ENCODE measurements around the gene PHACTR3.

The PHACTR3 gene

DNA sequence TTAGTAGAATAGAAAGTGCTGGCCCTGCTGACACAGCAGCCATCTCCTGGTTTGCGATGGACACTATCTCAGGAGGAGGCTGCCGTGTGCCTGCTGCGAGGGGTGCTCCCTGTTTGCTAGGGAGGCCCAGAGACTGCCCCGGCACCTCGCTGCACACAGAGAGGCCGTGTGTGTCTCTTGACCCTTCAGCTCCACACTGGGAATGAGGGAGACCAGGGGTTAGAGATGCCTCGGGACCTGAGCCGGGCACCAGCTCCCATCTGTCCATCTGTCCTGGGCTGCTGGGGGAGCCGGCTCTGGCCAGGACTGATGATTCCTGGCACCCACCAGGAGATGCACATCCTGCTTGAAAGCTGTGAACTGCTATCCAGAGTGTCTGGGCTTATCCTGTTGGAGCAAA lies 18.2 kb downstream of the PHACTR3 start:
- DNase-seq (ENCODE audit: low spot score): no peak

DNA sequence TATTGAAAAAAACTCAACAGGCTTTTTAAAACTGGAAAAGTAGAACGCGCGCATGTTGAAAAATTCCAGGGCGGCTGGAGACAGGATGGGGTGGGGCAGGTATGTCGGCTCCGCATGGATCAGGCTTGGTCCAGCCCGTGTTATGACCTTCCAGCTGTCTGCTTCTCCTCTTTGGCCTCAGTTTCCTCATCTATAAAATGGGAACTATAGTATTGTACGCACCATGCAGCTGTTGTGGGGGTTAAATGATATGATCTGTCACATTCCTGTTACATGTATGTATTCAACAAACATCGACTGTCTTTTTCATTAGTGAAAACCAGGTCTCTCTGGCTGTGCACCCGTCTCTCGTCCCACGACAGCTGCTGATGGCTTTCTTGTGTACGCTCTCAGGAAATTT lies 18.8 kb downstream of the PHACTR3 start:
- DNase-seq (ENCODE audit: low spot score): no peak

DNA sequence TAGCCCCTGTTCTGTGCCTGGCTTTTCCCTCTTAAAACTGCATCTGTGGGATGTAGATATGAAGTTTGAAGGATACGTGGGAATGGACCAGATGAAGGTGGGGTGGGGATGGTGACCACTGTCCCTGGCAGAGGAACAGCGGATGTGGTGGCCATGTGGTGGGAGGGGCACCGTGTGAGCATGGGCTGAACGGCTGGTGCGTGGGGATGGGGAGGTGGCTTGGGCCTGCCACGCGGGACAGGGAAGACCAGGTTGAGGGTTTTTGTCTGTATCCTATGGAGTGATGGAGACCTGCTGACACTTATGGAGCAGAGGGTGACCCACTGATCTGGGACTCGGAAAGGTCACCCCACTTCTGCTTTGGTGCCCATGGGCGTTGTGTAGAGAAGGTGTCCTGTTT lies 19.2 kb downstream of the PHACTR3 start:
- DNase-seq (ENCODE audit: low spot score): no peak

DNA sequence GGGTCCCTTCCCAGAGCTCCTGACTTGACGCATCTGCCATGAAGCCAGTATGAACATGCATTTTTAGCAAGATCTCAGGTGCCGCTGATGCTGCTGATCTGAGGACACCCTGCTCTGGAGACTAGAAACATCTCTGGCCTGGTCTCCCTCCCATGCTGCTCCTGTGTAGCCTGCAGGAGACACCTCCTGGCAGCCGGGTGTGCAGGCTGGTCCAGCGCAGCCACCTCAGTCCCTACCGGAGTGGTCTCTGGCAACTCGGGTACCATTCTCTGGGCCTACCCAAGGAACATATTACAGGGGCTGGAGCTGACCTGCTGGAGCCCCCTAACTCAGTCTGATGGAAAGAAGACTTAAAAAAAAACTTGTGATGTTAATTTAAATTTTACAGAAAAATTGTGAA lies 20.1 kb downstream of the PHACTR3 start:
- no peak for DNase-seq (ENCODE audit: low spot score)

DNA sequence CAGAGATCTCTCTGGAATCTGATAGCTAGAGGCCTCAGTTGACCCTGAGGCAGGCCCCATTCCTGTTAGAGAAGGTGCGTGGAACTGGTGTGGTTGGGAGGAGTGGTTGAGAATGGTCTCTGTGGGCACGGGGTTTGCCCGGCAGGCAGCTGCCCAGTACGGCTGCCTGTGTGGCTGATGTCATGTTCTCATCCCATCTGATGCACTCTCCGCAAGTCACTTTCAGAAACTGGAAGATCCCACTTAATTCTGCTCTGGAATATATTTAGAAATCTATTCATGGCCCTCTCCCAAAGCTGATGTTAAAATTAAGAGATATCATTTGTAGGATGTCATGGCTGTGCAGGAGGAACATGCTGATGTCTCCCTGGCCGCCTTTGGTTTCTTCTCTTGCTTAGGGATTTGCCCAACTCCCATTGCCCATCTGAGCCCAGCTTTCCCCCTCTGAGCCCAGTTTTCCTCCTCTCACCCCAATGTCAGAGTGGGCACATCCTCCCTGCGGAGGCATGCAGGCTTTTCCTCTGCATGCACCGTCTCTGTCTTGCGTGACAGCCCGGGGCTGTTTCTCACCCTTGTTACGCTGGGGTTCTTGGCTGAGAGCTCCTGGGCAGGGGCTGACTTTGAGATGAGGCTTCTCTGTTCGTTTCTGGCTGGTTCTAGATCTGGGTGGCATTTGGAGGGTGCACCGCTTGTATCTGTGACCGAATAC lies 21.0 kb downstream of the PHACTR3 start:
- DNase-seq (ENCODE audit: low spot score): no peak

- DNase-seq (ENCODE audit: low spot score): no peak
These were observed 23.0 kb downstream of the PHACTR3 start for GRCh38 chr20:59627298-59627697.

- DNase-seq (ENCODE audit: low spot score): no peak
These were observed 23.8 kb downstream of the PHACTR3 start for GRCh38 chr20:59628171-59628570.

DNA sequence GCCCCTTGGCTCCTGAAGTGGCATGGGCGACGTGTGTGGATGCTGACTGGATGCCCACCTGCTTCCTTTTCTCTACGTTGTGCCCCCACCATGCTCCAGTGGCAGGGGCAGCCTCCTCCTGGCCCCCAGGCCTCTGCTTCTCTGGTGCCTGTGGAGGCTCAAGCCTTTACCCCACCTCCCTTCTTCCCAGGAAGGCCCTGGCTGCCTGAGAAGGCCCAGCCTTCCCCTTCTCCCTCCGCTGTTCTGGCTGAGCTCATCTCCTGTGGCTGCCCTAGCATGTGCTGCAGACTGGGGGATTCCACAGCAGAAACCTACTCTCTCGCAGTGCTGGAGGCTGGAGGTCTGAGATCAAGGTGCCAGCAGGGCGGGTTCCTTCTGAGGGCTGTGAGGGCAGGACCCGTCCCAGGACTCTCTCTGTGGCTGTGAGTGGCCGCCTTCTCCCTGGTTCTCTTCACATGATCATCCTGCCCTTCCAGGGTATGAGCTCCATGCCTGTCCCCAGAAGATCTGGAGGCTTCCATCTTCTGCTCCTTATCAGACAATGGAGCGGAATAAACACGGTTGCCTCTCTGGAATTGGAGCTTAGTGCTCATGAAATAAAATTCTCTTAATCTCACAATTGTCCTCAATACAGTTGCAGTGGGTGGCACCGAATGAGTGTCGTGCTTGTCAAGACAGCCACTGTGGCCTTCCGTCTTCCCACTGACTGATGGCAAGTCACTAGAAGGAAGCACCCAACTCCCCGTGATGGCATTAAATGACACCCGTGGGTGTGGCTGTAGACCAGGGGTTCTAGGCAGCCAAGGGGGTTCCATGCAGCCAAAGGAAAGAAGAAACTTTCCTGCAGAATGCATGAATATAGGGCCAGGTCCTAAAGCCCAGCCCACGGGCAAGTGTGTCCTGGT lies 25.1 kb downstream of the PHACTR3 start:
- no peak for DNase-seq (ENCODE audit: low spot score)

DNA sequence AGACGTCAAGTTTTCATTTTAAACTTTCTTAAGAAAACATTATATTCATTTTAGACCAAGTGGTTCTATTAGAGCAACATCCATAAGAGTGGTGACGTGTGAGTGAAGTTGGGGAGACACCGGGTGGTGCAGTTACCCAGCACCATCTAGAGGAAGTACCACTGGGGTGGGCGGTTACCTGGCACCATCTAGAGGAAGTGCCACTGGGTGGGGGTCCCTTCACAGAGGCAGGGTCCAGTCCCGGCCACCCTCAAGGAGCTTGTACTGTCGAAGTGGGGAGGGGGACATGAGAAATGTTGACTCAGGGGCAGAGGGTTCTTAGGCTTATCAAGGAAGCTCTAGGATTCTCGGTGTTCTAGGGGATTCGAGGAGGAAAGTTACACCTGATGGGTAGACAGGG lies 26.2 kb downstream of the PHACTR3 start:
- no peak for DNase-seq (ENCODE audit: low spot score)

DNA sequence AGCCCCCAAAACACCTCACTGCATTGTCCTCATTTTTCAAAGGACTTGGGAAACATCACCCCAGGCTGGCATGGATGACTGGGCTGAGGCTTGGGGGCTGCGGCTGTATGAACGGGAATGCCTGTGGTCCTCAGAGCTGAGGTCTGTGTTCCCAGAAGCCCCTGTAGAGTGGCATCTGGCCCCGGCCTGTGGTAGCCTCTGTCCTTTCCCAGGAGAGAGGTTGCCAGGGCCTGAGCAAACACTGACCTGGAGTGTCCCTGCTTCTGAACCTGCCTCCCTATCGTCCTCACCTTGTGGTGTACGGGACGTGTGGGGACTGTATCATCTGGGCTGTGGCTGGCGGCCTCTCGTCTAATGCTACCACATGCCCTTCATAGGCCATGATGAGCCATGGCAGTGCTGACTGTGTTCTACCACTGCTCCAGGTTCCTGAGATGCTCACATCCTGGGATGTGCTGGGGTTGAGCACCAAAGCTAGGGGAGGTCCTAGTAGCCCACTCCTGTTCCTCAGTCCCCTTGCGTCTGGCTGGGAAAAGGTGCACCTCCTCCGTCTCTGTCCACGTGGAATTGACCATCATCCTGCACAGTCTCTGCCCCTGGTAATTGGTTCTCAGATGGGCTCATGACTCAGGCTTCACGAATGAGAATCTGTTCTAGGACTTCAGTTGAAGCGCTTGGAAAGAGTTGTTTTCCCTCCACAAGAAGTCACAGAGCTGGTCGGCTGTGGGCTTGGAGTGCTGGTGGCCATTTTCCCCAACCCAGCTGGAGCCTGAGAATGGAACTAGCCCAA lies 27.6 kb downstream of the PHACTR3 start:
- DNase-seq (ENCODE audit: low spot score): no peak

GRCh38 chr20:59632541-59633113 lies 28.3 kb downstream of the PHACTR3 start:
- no peak for DNase-seq (ENCODE audit: low spot score)

DNA sequence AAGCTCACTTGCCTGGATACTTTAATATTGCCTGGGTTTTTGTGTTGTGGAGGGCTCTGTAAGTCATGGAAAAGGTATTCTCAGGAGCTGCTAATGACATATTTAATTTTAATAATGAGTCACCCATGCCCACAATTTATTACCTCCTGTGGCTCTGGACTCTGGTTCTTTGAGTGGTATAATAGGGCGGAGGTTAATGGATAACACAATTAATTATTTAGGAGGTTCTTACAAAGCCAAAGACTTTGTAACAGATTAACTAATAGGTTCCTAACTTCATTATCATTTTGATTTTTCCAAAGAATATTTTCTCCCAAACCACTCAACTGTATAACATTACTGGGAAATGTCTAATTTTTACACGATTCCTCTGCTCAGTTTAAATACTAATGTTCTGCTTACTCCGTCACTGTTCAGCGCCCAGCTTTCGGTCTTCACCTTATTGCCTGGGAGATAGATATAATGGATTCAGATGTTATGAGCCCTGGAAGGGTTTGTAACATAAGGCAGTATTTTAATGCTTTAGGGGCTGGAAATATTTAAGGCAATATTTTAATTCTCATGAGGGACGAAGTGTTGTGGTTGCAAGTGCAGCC lies 29.4 kb downstream of the PHACTR3 start:
- no peak for DNase-seq (ENCODE audit: low spot score)

DNA sequence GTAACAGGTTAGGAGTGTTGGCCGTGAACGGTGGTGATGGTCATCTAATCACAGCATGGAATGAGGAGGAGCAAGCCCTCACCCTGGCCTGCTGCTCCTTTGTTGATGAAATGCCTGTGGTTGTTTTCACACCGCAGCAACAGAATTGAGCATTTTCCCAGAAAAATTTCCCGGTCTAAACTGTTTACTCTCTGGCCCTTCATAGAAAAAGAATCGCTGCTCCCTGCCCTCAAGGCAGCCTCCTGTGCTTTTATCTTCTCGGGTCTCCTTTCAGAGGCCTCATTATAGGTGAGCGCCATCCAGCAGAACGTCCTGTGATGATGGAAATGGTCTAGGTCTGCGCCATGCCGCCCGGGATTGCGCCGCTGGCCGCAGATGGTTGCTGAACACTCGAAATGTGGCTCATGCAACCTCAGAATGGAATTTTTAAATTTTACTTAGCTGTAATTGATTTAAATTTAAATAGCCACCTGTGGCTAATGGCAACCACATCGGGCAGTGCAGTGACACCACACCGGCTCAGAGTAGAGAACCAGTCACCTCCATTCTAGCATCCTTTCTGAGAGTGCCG lies 30.2 kb downstream of the PHACTR3 start:
- no peak for DNase-seq (ENCODE audit: low spot score)

GRCh38 chr20:59636766-59637370 lies 32.5 kb downstream of the PHACTR3 start:
- DNase-seq (ENCODE audit: low spot score): no peak

GRCh38 chr20:59640267-59640666 lies 35.9 kb downstream of the PHACTR3 start:
- no peak for DNase-seq (ENCODE audit: low spot score)

DNA sequence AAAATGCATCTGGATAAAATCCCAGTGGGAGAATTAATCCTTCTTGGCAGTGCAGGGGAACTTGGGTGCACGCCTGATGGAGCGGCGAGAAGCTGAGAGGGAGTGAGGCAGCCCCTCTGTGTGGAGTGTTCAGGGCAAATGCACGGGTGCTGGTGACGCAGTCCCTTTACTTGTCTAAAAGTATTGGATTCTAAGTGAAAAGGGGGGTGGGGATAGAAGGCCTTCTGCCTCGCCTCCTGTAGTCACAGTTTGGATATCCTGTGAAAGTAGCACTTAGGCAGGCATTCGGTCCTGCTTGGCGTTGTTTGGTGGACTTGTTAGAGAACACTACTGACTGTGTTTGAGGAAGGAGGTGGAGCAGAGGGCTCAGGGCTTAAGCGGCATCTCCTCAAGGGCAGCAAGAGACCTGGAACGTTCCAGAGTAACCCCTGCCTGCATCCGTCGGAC lies 39.3 kb downstream of the PHACTR3 start:
- DNase-seq (ENCODE audit: low spot score): no peak

DNA sequence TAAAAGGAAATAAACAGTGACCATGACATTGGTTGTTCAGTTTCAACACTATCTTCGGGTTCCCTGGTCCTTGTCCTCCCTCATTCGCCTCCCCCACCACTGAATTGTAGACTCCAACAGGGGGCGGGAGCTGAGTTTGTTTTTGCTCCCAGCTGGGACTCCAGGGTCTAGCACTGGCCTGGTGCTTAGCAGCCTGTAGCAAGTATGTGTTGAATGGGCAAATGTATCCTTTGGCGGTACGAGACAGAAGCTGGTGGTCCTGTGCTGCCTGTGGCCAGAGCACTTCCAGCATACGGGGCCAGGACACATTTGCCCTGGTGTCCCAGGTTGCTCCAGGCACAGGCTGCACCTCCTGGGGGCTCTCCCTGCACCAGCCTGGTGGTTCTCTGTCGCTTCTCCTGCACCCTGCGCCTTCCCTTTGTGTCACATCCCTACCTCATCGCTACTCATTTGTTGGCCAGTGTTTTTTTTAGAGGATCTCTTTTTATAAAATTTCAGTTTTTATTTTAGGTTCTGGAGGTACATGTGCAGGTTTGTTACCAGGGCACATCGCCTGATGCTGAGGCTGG lies 40.1 kb downstream of the PHACTR3 start:
- no peak for DNase-seq (ENCODE audit: low spot score)

GRCh38 chr20:59645271-59645670 lies 40.9 kb downstream of the PHACTR3 start:
- no peak for DNase-seq (ENCODE audit: low spot score)

GRCh38 chr20:59645761-59646171 lies 41.4 kb downstream of the PHACTR3 start:
- no peak for DNase-seq (ENCODE audit: low spot score)

DNA sequence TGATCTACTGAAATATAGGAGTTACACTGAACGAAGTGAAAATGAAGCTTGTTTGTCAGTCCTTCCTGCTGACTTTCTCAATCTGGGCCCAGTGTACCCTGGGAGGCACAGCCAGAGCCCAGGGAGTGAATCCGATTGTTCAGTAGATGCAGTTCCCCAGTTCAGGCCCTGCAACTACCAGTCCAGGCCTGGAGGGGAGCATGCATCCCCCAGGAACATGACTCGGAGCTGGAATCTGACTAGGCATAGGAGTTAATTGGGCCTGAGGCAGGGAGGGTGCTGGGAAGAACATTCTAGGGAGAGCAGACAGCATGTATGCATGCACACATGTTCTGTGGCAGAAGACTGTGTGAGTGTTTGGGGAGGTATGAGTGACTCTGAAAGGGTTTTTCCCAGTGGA lies 42.1 kb downstream of the PHACTR3 start:
- no peak for DNase-seq (ENCODE audit: low spot score)

DNA sequence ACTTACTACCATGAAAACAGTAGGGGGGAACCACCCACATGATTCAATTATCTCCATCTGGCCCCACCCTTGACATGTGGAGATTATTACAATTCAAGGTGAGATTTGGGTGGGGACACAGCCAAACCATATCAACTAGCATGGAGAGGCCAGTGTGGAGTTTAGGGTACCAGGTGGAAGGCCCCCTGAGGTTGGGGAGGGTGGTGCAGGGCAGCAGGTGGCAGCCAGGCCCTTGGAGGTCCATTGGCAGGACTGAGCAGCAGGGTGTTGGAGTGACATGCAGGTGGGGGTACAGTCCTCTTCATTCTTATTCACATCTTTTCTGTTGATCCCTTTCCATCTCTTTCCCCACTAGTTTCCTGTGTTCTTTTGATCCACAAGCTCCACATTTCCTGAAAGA lies 42.9 kb downstream of the PHACTR3 start:
- DNase-seq (ENCODE audit: low spot score): no peak

Data from CD4-positive, alpha-beta T cell treated with Interleukin-15 for 4 hours (primary cell).